Stimulated activated CD4-positive, alpha-beta T cell treated with anti-CD3 and anti-CD28 coated beads, Interleukin-15, amount 100 ng/mL, for 1 hour (primary cell): ENCODE data around the gene BPIFB3.
A peak's percentile ranks its signal among the peaks of the same experiment; 100 is the strongest.
"Not testable (repeated sequence)": the region's sequence is repeated elsewhere in the genome, so short reads cannot be mapped to it uniquely, and the experiment has no call there.

Source experiments
- DNase-seq, 2 donors: peaks; one replicate each; pipeline ENCODE4 v3.0.0-alpha.2; 2020; ENCODE audit warnings: low read depth in 1 of 2, low spot score in 1 of 2

The BPIFB3 gene

GRCh38 chr20:33083544-33084340 is 30.0 kb downstream of the BPIFB3 start:
- no peak for DNase-seq

- DNase-seq = no peak
Observed at GRCh38 chr20:33084722-33085121, 31.0 kb downstream of the BPIFB3 start.

DNA sequence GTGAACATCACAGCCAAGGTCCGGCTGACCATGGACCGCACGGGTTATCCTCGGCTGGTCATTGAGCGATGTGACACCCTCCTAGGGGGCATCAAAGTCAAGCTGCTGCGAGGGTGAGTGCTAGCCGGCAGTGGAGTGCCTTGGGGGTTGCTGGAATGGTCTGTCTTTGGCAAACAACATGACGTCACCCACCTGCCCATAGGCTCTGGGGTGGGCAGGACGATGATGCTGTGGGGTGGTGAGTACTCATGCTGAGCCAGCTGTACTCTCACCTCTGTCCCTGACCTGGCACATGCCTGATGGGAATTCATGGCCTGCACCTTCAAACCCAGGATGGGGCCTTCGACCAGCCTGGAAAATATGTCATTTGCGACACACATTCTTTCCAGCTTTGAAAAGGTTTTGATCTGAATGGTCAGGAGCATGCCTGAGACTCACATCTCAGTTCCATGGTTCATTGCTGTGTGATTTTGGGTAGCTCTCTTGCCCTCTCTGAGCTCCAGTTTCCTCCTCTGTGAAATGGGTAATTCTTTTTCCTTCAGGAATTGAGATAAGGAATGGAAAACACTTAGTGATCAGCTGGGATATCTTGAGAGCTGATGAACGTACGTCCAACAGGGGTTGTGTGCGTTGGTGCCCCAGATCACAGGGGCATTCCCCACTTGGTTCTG is 32.5 kb downstream of the BPIFB3 start:
- no peak for DNase-seq

- no peak for DNase-seq
Observed at GRCh38 chr20:33091147-33091546, 37.4 kb downstream of the BPIFB3 start.

- no peak for DNase-seq
Observed at GRCh38 chr20:33091693-33092092, 38.0 kb downstream of the BPIFB3 start.

- no peak for DNase-seq
Observed at GRCh38 chr20:33092361-33092760, 38.7 kb downstream of the BPIFB3 start.

DNA sequence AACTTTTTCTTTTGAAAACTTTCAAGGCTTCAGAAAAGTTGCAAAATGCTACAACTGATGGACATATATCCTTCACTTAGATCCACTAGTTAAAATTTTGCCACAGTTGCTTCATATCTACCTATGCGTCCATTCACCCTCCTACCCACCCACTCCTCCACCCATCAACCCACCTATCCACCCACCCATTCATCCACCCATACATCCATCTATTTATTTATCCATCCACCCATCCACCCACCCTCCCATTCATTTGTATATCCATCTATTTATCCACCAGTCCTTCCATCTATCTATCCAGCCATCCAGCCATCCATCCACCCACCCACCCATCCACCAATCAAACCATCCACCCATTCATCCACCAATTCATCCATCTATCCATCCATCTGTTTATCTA is 39.4 kb downstream of the BPIFB3 start:
- DNase-seq = no peak

DNA sequence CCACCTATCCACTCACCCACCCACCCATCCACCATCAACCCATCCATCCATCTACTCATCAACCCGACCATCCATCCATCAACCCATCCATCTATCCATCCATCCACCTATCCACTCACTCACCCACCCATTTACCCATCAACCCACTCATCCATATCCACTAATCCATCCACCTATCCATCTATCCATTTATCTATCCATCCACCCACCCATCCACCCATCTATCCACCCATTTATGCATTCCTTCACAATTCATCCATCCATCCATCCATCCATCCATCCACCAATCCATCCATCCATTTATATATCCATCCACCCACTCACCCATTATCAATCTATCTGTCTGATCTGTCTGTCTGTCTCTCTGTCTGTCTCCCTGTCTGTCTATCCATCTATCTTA is 39.9 kb downstream of the BPIFB3 start:
- DNase-seq = no peak

DNA sequence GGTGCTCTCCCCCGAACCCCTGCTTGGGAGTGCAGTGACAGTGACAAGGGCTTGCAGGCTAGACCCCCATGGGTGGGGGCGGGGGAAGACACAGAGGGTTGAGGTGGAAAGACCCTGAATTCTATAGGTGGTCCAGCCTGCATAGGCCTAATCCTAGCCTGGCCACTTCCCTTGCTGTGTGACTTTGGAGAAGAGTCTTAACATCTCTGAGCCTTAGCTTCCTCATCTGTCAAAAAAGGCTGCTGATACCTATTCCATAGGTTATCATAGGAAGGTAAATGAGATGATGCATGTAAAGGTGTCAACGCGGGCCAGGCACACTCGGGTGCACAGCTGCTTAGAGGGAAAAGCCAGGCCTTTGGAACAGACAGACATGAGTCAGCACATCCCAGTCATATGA is 41.5 kb downstream of the BPIFB3 start:
- no peak for DNase-seq

DNA sequence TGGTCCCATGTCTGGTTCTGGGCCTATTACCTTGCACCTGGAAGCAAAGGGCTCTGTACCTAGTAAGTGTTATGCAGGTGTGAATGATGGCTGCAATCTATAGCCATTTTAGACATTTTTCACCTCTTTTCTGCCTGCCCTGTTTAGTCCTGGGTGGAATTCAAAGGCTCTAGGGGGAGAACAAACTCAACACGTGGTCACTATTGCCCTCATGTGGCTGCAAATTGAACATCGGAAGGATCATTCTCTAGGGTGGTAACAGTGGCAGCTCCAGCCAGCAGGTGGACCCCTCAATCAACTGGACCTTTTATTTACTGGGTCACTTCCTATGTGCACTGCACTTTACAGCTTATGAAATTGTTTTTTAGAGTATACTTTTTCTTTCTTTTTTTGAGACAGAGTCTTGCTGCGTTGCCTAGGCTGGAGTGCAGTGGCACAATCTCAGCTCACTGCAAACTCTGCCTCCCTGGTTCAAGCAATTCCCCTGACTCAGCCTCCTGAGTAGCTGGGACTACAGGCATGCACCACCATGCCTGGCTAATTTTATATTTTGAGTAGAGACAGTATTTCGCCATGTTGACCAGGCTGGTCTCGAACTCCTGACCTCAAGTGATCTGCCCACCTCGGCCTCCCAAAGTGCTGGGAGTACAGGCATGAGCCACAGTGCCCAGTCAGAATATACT is 42.3 kb downstream of the BPIFB3 start:
- DNase-seq = peak in 1 of 2 donors; percentile 3

DNA sequence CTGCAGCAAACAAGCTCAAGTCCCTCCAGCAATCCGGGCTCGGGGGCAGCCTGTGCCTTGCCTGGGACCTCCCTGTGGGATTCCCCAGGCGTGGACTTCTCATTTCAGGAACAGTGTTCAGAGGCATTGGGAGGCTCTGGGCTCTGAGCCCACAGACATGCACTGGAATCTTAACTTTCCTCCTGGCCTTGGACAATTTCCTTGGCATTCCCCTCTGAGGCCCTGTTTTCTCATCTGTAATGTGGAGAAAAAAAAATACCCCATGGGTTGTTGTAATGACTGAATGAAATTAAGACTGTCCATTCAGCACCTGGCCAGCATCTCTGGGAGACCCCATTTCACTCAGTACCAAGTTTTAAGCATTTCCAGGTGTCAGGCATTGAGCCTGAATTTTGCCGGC is 43.3 kb downstream of the BPIFB3 start:
- no peak for DNase-seq

- no peak for DNase-seq
Observed at GRCh38 chr20:33099843-33100538, 46.3 kb downstream of the BPIFB3 start.

DNA sequence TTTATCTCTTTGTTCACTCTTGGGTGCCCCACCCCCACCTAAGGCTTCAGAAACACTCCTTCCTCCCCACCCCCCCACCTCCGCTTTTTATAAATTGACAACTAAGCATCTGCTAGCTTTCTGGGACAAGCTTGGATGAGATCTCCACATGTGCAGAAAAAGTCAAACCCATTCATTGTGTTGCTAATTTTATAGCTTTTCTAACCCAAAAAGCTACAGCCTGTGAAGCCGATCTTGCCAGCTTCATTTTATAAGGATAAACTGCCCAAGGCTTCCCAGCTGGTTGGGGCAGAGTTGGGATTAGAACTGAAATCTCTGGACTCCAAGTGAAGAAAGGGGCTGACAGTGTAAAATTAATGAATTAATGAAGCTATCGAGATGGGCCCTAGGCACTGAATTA is 49.9 kb downstream of the BPIFB3 start:
- DNase-seq = no peak

- no peak for DNase-seq
Observed at GRCh38 chr20:33104336-33104735, 50.6 kb downstream of the BPIFB3 start.

DNA sequence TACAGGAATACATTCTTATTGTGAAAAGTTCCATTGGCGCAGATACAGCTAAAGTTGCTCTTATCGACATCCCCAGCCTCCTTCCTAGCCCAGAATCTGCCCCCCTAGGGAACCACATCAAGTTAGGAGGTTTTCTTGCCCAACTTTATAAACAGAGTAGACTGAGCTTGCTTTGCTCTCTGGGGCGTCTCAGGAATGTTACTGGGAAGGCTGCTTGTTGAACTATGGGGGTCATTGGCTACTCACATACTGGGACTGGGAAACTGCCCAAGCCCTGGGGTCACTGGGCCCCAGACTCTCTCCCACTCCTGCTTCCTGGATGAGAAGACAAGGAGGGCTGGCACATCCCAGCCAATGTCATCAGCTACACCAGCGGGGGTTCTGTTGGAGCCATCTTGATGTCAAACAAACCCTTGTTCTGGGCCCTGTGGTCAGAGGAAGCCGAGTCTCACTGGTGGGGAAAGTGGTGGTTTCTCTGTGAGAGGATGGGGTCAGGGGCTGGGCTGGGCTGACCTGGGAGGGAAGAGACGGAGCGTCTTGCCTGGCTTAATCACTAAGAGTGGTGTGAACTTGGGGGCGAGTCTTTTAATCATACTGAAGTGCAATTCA is 51.7 kb downstream of the BPIFB3 start:
- no peak for DNase-seq

DNA sequence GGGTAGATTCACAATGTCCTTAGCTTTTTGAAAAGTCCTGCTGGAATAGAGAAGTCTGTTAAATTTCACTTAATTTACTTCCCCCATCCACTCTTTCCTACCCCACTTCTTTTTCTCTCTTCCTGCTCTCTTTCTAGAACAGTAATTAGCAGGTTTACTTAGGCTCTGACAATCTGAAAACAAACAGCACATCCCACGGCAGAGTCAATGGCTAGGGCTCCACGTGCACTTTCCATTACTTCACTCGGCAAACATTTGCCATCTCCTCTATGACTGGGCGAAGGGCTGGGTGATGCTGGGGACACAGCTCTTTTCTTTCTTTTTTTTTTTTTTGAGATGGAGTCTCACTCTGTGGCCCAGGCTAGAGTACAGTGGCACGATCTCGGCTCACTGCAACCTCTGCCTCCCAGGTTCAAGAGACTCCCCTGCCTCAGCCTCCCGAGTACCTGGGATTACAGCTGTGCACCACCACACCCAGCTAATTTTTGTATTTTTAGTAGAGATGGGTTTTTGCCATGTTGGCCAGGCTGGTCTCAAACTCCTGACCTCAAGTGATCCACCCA is 52.4 kb downstream of the BPIFB3 start:
- DNase-seq = not testable (repeated sequence)

DNA sequence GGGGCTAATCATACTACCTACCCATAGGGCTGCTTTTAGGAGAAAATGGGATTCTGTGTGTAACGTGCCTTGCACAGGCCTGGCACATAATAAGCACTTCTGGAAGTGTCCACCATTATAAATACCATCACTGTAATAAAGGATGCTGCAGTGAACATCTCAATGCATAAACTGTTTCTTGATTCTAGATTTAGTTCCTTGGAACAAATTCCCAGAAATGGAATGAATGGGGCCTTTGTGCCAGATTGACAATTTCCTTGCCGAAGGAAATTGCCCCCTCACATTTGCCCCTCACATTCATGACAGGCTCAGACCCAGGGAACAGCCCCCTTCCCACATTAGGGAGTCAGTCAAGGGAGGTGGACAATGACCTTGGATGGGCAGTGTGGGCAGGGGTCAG is 55.0 kb downstream of the BPIFB3 start:
- no peak for DNase-seq

GRCh38 chr20:33110147-33110825 is 56.6 kb downstream of the BPIFB3 start:
- DNase-seq = no peak

DNA sequence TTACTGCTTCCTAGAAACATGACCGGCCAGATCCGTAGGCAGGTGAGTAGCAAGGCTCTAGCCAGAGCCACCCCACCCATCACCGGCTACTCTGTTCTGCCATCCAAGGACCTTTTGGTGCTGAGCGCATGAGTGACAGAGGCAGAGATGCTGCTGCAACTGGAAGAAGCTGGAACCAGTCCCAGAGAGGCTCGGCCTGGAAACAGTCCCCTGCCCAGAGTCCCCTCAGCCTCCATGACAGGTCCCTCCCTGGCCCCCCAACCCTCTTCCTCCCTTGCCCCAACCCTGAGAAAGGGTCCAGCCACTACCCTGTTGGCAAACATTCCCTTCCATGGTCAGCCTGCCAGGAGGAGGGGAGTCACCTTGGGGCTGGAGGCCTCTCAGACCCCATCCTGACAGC is 57.6 kb downstream of the BPIFB3 start:
- DNase-seq = no peak
